ENCODE data around the gene B3GNT8. TPM values are rescaled to one million over a fixed set of nuclear protein-coding genes. Genes with fewer than 3 reads are reported as not detected.
A peak's percentile ranks its signal among the peaks of the same experiment; 100 is the strongest.
"Not testable (repeated sequence)": the region's sequence is repeated elsewhere in the genome, so short reads cannot be mapped to it uniquely, and the experiment has no call there.

B3GNT8 gene
- total RNA-seq, 2 donors from 2014 or later, result 3.4 to 4.8 TPM

- Mint-ChIP-seq H3K27ac (no peak overlapping the region), H3K4me3 (no peak overlapping the region), H3K27me3 (no peaks in the 10 kb centered on the region), H3K36me3 (ENCODE audit: low read depth) (peaks cover 2% of the 10 kb centered on the region), H3K4me1 (peaks cover 5% of the 10 kb centered on the region)
- ATAC-seq, result no peak
- H3K9me3 ChIP-seq (ENCODE audit: control insufficient read depth, low read length, poor library complexity, severe bottlenecking), result no peaks in the 10 kb centered on the region
- DNase-seq, result no peak
These were observed 10.9 kb downstream of the B3GNT8 start for GRCh38 chr19:41416194-41416674.

GRCh38 chr19:41415154-41415571, 12.0 kb downstream of the B3GNT8 start:
- H3K27me3 Mint-ChIP-seq, result no peaks in the 10 kb centered on the region
- peaks cover 2% of the 10 kb centered on the region for H3K36me3 Mint-ChIP-seq (ENCODE audit: low read depth)
- peaks cover 3% of the 10 kb centered on the region for H3K4me1 Mint-ChIP-seq
- H3K4me3 Mint-ChIP-seq, result no peak overlapping the region
- ATAC-seq (no peak), DNase-seq (no peak)
- H3K9me3 ChIP-seq (ENCODE audit: control insufficient read depth, low read length, poor library complexity, severe bottlenecking), result no peaks in the 10 kb centered on the region
- no peak overlapping the region for H3K27ac Mint-ChIP-seq

- Mint-ChIP-seq H3K4me1 (peaks cover 7% of the 10 kb centered on the region), H3K4me3 (no peak overlapping the region), H3K27ac (peak overlapping the region; percentile 41), H3K36me3 (ENCODE audit: low read depth) (peaks cover 2% of the 10 kb centered on the region), H3K27me3 (no peaks in the 10 kb centered on the region)
- no peak for ATAC-seq
- DNase-seq, result no peak
- H3K9me3 ChIP-seq (ENCODE audit: control insufficient read depth, low read length, poor library complexity, severe bottlenecking), result no peaks in the 10 kb centered on the region
These were observed 12.7 kb downstream of the B3GNT8 start for GRCh38 chr19:41414461-41414860.

- ATAC-seq (no peak), DNase-seq (no peak)
- Mint-ChIP-seq H3K27ac (peak overlapping the region; percentile 41), H3K27me3 (no peaks in the 10 kb centered on the region), H3K36me3 (ENCODE audit: low read depth) (peaks cover 2% of the 10 kb centered on the region), H3K4me1 (peaks cover 11% of the 10 kb centered on the region), H3K4me3 (no peak overlapping the region)
- H3K9me3 ChIP-seq (ENCODE audit: control insufficient read depth, low read length, poor library complexity, severe bottlenecking), result no peaks in the 10 kb centered on the region
These were observed 13.2 kb downstream of the B3GNT8 start for GRCh38 chr19:41413947-41414346.

- DNase-seq, result no peak
- Mint-ChIP-seq H3K27ac (no peak overlapping the region), H3K36me3 (ENCODE audit: low read depth) (peaks cover 2% of the 10 kb centered on the region), H3K4me3 (no peak overlapping the region), H3K27me3 (no peaks in the 10 kb centered on the region), H3K4me1 (peaks cover 11% of the 10 kb centered on the region)
- no peak for ATAC-seq
- no peaks in the 10 kb centered on the region for H3K9me3 ChIP-seq (ENCODE audit: control insufficient read depth, low read length, poor library complexity, severe bottlenecking)
These were observed 14.2 kb downstream of the B3GNT8 start for GRCh38 chr19:41412953-41413352.

GRCh38 chr19:41411968-41412265, 15.3 kb downstream of the B3GNT8 start:
- peaks cover 13% of the 10 kb centered on the region for H3K4me1 Mint-ChIP-seq
- no peak overlapping the region for H3K27ac Mint-ChIP-seq
- no peak for ATAC-seq
- no peaks in the 10 kb centered on the region for H3K9me3 ChIP-seq (ENCODE audit: control insufficient read depth, low read length, poor library complexity, severe bottlenecking)
- H3K36me3 Mint-ChIP-seq (ENCODE audit: low read depth), result peaks cover 3% of the 10 kb centered on the region
- no peak for DNase-seq
- no peak overlapping the region for H3K4me3 Mint-ChIP-seq
- H3K27me3 Mint-ChIP-seq, result no peaks in the 10 kb centered on the region

GRCh38 chr19:41411100-41411967, 15.8 kb downstream of the B3GNT8 start:
- Mint-ChIP-seq H3K27ac (no peak overlapping the region), H3K4me1 (peaks cover 13% of the 10 kb centered on the region), H3K27me3 (no peaks in the 10 kb centered on the region), H3K36me3 (ENCODE audit: low read depth) (peaks cover 3% of the 10 kb centered on the region), H3K4me3 (no peak overlapping the region)
- ATAC-seq (no peak), DNase-seq (no peak)
- H3K9me3 ChIP-seq (ENCODE audit: control insufficient read depth, low read length, poor library complexity, severe bottlenecking), result no peaks in the 10 kb centered on the region

- no peak overlapping the region for H3K4me3 Mint-ChIP-seq
- no peak overlapping the region for H3K27ac Mint-ChIP-seq
- H3K36me3 Mint-ChIP-seq (ENCODE audit: low read depth), result peaks cover 3% of the 10 kb centered on the region
- H3K9me3 ChIP-seq (ENCODE audit: control insufficient read depth, low read length, poor library complexity, severe bottlenecking), result no peaks in the 10 kb centered on the region
- ATAC-seq (no peak), DNase-seq (no peak)
- peaks cover 13% of the 10 kb centered on the region for H3K4me1 Mint-ChIP-seq
- H3K27me3 Mint-ChIP-seq, result no peaks in the 10 kb centered on the region
These were observed 16.7 kb downstream of the B3GNT8 start for GRCh38 chr19:41410336-41411054.

- ATAC-seq (no peak), DNase-seq (no peak)
- H3K9me3 ChIP-seq (ENCODE audit: control insufficient read depth, low read length, poor library complexity, severe bottlenecking), result no peaks in the 10 kb centered on the region
- peaks cover 13% of the 10 kb centered on the region for H3K4me1 Mint-ChIP-seq
- no peak overlapping the region for H3K4me3 Mint-ChIP-seq
- peak overlapping the region; percentile 53 for H3K27ac Mint-ChIP-seq
- peaks cover 3% of the 10 kb centered on the region for H3K36me3 Mint-ChIP-seq (ENCODE audit: low read depth)
- H3K27me3 Mint-ChIP-seq, result no peaks in the 10 kb centered on the region
These were observed 17.9 kb downstream of the B3GNT8 start for GRCh38 chr19:41409288-41409687.

GRCh38 chr19:41408846-41409245, 18.3 kb downstream of the B3GNT8 start:
- Mint-ChIP-seq H3K4me3 (peak overlapping the region; percentile 19), H3K27ac (peak overlapping the region; percentile 53), H3K4me1 (peaks cover 14% of the 10 kb centered on the region)
- not testable (repeated sequence) for H3K9me3 ChIP-seq (ENCODE audit: control insufficient read depth, low read length, poor library complexity, severe bottlenecking); DNase-seq; H3K27me3 Mint-ChIP-seq; ATAC-seq; H3K36me3 Mint-ChIP-seq (ENCODE audit: low read depth)

GRCh38 chr19:41408256-41408655, 18.9 kb downstream of the B3GNT8 start:
- H3K4me1 Mint-ChIP-seq, result peaks cover 17% of the 10 kb centered on the region
- ATAC-seq, result no peak
- no peaks in the 10 kb centered on the region for H3K27me3 Mint-ChIP-seq
- H3K9me3 ChIP-seq (ENCODE audit: control insufficient read depth, low read length, poor library complexity, severe bottlenecking), result no peaks in the 10 kb centered on the region
- peaks cover 2% of the 10 kb centered on the region for H3K36me3 Mint-ChIP-seq (ENCODE audit: low read depth)
- H3K27ac Mint-ChIP-seq, result no peak overlapping the region
- DNase-seq, result no peak
- no peak overlapping the region for H3K4me3 Mint-ChIP-seq

GRCh38 chr19:41407271-41407670, 19.9 kb downstream of the B3GNT8 start:
- H3K9me3 ChIP-seq (ENCODE audit: control insufficient read depth, low read length, poor library complexity, severe bottlenecking), result no peaks in the 10 kb centered on the region
- ATAC-seq, result no peak
- Mint-ChIP-seq H3K4me1 (peaks cover 17% of the 10 kb centered on the region), H3K27ac (no peak overlapping the region), H3K27me3 (no peaks in the 10 kb centered on the region), H3K4me3 (no peak overlapping the region), H3K36me3 (ENCODE audit: low read depth) (peaks cover 2% of the 10 kb centered on the region)
- no peak for DNase-seq

GRCh38 chr19:41405776-41406175, 21.4 kb downstream of the B3GNT8 start:
- no peaks in the 10 kb centered on the region for H3K9me3 ChIP-seq (ENCODE audit: control insufficient read depth, low read length, poor library complexity, severe bottlenecking)
- Mint-ChIP-seq H3K36me3 (ENCODE audit: low read depth) (peaks cover 2% of the 10 kb centered on the region), H3K27ac (no peak overlapping the region), H3K27me3 (no peaks in the 10 kb centered on the region), H3K4me3 (no peak overlapping the region), H3K4me1 (peaks cover 22% of the 10 kb centered on the region)
- DNase-seq, result no peak
- ATAC-seq, result no peak
